Measurements from ENCODE around the gene MTG2.

MTG2 gene

DNA sequence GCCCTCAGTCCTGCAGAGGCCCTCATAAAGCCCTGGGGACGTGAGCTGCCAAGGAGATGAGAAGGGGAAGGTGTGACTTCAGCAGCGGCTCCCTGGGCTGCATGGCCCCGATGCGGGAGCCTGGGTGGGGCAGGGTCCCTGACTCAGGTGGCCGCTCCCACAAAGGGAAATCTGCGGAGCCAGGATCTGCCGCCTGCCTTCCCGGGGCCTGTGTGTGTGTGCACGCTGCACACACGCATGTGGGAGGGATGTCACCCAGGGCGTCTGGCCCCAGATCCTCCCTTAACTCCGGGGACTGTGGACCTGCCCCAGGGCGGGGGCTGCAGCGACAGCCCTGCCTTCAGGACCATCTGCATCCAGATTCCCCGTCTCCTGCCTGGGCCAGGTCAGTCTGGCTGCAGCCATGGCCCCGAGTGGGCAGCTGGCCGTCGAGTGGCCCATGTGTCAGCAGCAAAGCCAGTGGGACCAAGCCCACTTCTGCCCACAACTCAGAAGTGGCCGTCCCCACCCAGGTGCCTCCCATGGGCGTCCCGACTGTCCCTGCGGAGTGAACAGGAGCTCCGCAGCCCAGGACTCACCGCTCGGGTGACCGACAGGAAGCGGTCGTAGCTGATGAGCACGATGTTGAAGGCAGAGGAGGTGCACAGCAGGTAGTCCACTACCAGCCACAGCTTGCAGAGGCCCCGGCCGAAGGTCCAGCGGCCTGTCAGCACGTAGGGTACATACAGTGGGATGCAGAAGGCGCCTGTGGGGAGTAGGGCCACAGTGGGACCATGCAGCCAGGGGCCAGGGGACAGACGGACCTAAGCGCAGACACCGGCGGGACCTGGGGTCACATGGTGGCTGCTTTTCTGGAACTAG is 35.3 kb downstream of the MTG2 start:
- H3K4me3 ChIP-seq (replicated peaks in 1 of 2; ENCODE audit: low read depth in 2 of 2, low read length in 2 of 2): no peak overlapping the region
- no peak for DNase-seq (ENCODE audit: low read depth in 2 of 2)
- TF ChIP-seq, protein P1, sequence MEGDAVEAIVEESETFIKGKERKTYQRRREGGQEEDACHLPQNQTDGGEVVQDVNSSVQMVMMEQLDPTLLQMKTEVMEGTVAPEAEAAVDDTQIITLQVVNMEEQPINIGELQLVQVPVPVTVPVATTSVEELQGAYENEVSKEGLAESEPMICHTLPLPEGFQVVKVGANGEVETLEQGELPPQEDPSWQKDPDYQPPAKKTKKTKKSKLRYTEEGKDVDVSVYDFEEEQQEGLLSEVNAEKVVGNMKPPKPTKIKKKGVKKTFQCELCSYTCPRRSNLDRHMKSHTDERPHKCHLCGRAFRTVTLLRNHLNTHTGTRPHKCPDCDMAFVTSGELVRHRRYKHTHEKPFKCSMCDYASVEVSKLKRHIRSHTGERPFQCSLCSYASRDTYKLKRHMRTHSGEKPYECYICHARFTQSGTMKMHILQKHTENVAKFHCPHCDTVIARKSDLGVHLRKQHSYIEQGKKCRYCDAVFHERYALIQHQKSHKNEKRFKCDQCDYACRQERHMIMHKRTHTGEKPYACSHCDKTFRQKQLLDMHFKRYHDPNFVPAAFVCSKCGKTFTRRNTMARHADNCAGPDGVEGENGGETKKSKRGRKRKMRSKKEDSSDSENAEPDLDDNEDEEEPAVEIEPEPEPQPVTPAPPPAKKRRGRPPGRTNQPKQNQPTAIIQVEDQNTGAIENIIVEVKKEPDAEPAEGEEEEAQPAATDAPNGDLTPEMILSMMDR (IDR thresholded peaks at IDR 0.05; ENCODE audit: low read depth, low read length): no peak

DNA sequence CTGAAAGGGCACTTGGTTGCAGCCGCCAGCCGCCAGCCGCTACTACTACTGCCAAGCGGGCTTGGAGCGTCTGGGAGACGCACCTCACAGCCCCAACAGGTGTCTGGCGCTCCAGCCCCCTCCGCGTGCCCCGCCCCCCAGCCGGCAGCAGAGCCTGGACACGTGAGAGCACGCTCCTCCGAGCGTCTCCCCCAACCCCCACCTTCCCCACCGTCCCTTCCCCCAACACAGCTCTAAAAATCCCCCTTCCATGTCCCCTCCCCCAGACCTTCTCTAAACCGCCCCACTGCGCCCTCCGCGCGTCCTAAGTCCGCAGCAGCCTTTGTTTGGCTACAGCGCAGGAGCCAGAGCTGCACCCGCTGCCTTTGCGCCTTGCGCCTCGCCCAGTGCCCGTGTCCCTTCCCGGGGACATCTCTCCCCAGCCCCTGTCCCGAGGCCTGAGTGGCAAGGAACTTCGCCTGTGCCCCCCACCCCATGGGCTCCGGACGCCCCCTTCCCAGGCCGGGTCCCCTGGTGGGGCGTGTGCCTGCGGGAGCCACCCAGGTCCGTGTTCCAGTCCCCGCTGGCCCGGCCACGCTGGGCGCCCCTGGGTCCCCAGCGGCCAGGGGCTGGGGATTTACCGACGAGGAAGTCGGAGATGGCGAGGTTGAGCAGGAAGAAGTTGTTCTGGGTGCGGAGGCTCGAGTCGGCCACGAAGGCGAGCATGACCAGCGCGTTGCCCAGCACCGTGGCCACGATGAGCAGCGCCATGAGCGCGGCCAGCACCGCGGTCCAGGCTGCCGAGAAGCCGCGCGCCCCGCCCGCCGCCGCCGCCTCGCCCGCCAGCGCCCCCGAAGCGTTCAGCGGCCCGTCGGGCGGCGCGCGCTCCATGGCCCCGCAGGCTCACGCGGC is 36.5 kb downstream of the MTG2 start:
- TF ChIP-seq, protein P1 (IDR thresholded peaks at IDR 0.05; ENCODE audit: low read depth, low read length): no peak
- peak overlapping the region in 1 of 2 donors; percentile 13 for H3K4me3 ChIP-seq (replicated peaks in 1 of 2; ENCODE audit: low read depth in 2 of 2, low read length in 2 of 2)
- peak in 1 of 2 donors; percentile 18 for DNase-seq (ENCODE audit: low read depth in 2 of 2)

DNA sequence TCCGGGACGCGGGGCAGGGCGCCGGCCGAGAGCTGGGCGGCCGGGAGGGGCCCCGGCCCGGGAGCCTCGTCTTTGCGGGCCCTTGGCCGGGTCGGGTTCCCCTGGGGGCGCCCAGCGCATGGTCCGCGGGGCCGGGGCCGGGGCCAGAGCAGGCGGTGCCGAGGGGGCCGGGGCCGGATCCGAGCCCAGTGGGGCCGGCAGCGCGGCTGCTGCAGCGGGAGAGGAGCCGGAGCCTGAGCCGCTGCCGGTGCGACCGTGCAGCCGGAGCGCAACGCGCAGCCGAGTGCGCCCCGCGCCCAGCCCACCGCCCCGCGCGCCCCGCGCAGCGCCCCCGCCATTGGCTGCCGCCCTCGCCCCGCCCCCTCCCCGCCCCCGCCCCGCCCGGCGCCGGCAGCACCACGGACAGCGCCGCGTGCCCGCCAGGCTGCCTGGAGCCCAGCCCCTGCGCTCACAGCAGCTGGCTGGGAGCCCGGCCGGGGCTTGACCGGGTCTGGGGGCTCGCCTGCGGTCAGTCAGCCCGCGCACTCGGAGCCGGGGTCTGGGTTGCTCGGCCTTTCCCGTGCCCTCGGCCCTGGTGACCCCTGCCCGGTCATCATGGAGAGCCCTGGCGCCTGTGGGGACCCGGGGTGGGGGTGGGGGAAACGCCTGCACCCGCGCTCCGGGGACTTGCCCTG is 37.3 kb downstream of the MTG2 start, which contains the start of gene HRH3:
Gene HRH3 (minus strand): TSS at position 287 of the 674 bp plus-strand sequence. CDS start 308 bp downstream, outside the sequence.
- DNase-seq (ENCODE audit: low read depth in 2 of 2): peak in 1 of 2 donors; percentile 34
- TF ChIP-seq, protein P1 (IDR thresholded peaks at IDR 0.05; ENCODE audit: low read depth, low read length): no peak
- peak within 1 kb of the TSS; percentile 13 to 21 for H3K4me3 ChIP-seq (replicated peaks in 1 of 2; ENCODE audit: low read depth in 2 of 2, low read length in 2 of 2)

DNA sequence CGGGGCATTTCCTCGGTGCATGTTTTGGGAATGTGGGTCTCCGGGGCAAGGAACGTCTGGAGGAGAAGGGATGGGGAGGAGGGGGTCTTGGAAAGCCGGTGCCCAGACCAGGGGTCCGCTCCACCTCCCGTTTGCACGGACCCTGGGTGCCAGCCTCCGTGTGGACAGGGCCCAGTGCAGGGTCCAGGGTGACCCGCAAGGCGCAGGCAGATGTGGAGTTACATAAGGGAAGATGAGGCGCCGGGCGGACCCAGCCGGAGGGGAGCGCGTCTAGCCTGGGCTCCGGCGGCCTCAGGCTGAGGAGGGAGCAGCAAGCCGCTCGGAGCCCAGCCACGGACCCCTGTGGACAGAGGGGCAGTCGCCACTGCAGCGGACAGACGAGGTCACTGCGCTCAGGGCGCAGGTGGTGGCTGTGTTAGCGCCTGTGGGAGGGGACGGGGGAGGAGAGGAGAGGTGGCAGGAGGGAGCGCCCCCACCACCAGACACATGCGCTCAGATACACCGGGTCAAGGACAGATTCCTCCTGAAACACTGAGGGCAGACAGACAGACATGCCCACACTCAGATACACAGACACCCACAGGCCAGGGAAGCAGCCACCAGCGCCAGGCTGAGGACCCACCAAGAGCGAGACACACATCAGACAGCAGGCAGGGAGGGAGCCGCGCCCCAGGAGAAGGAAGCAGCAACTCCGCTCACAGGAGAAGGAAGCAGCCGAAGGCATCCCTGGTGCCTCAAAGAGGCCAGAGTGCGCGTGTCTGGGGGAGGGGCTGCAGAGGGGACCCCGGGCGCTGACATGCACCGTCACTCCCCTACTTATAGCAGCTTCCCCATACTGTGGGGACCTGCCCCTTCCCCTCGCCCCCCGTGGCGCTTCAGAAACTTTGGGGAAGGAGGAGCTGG is 38.1 kb downstream of the MTG2 start:
- DNase-seq (ENCODE audit: low read depth in 2 of 2): no peak
- TF ChIP-seq, protein P1 (IDR thresholded peaks at IDR 0.05; ENCODE audit: low read depth, low read length): no peak
- no peak overlapping the region for H3K4me3 ChIP-seq (replicated peaks in 1 of 2; ENCODE audit: low read depth in 2 of 2, low read length in 2 of 2)

DNA sequence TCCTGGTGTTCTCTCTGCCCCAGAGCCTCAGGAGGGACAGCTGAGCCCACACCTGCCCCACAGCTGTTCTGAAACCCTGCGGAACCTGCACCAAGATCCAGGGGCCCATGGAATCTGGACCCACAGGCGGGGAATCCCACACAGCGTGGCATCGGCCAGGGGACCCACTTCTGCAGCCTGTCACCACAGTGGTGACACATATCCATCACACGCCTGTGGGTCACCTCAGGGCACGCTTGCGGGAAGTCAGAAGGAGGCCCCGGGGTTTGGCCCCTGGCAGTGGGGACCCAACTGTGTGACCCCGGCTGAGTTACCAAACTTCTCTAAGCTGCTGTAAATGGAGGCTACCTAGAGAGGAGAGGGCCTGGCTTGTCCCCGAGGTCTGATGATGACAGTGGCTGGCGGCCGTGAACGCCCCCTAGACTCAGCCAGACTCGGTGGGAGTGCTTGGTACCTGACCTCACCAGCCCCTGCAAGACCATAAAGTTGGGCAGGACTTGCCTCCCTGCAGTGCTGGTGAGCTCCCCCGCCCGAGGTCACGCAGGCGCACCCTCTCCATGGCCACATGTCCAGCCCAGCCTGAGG is 39.5 kb downstream of the MTG2 start:
- no peak overlapping the region for H3K4me3 ChIP-seq (replicated peaks in 1 of 2; ENCODE audit: low read depth in 2 of 2, low read length in 2 of 2)
- TF ChIP-seq, protein P1 (IDR thresholded peaks at IDR 0.05; ENCODE audit: low read depth, low read length): no peak
- DNase-seq (ENCODE audit: low read depth in 2 of 2): no peak

Measured in cardiac fibroblast (primary cell).